Left renal cortex interstitium (tissue), 4 donors: Measurements from ENCODE around the gene MISP3. TPM values are rescaled to one million over a fixed set of nuclear protein-coding genes. Genes with fewer than 3 reads are reported as not detected.

Experiments
- DNase-seq, 4 donors: peaks; one replicate each; pipeline ENCODE4 v3.0.0-alpha.2; 2013; ENCODE audit warnings: low read depth in 4 of 4, low spot score in 2 of 4, missing footprints in 1 of 4
- polyA plus RNA-seq, 4 donors: library from polyadenylated mRNA; unstranded; fragments of 120-200 nt; gene quantifications; one replicate each; pipeline ENCODE4 v1.2.1, GENCODE V29; 2013; ENCODE audit not compliant: insufficient read length in 4 of 4

Gene MISP3
- polyA plus RNA-seq, 4 donors = 6.2 to 10.1 (median 8.0) TPM

DNA sequence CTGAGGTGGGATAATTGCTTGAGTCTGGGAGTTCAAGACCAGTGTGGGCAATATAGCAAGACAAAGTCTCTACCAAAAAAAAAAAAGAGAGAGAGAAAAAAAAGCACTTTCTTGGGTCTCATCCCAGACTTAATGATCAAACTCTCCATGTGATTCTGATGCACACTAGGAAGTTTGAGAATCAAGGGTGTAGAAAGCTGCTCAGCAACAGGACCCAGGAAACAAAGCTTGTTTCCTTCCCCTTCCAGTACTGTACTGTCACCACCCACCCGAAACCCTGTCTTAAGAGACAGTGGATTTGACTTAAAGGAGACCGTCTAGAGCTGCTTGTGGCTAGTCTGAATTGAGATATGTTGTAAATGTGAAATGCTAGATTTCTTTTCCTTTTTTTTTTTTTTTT, 5.8 kb downstream of the MISP3 start:
- DNase-seq = no peak

DNA sequence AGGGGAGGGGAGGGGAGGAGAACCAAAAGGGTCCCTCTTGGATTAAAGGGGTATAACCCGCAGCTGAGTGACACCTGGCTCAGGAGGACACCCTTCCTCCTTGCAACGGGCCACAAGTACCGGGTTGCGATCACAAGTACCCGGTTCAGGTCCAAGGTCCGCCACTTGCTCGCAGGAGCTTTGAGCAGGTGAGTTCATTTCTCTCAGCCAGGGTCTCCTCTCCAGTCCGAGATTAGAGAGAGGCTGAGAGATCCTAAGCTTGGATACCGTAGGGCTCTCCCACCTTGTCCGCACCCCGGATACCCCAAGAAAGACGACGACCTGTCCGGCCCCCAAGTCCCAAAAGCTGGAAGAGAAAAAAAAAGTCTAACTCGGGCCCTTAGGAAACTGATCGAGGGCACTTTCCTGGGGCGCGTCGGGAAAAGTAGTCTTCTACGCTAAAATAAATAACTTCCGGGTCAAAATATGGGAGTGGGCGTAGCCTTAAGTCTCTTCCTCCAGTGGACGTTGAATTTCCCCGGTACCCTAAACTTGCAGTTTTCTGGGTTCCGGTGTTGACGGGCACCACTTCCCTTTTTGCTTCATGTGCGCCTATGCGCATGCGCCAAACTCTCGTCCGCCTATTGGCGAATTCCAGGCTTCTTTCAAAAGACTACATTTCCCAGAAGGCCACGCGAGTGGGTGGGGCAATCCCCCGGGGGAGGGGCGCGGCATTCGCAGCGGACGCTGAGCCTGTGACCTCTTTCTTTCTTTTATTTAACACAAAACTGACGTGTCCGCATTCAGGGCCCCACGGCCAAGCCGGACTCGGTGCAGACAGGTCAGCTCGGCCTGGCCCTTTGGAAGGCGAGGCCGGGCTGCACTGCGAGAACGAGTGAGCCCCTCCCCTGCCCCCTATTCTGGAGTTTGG, 8.6 kb downstream of the MISP3 start:
- peak; percentile 97 to 99 (median 99) for DNase-seq

DNA sequence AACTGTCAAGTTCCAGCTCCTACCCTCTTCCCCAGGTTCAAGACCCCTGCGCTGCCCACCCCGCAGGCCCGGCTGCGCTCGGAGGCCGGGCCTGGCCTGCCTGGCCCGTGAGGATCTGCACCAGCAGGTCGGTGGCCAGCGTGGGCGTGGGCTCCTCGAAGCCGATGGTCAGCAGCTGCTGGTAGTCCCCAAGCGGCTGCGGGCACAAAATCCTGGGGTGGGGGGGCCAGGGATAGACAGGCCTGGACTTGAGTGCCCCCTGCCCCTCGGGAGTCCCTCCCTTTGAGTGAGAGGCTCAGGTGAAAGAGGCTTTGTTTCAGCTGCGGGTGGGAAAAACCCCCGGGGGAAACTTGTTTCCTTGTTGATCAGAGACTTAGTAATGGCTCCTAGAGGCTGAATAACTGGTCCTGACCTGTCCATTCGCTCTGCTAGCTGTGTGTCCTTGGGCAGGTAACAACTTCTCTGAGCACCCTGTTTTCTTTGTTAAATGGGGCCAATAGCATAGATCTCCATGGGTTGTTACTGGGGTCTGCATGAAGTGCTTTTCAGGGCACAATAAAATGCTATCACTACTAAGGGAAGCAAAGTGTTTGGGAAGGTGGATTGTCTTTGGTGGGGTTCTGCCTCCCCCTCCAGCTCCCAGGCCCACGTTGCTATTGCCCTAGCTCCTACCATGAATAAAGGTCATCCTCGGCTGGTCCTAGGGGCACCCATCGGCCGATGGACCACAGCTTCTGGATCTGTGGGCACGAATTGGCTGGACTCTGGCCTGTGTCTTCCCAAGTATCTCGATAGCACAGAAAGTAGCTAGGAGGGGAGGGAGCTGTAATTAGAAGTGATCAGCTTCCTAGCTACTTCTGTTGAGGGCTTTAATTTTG, 9.4 kb downstream of the MISP3 start:
- no peak for DNase-seq

DNA sequence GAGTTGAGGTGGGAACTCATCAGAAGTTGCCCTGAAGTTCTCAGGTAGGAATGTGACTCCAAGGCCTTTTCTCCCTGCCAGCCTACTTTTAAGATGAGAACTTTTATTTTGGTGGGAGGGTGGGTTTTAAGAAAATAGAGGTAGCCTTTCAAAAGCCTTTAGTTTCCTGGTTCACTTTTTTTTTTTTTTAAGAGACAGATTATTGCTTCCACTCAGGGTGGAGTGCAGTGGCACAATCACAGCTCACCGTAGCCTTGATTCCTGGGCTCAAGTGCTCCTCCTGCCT, 10.0 kb downstream of the MISP3 start:
- DNase-seq = no peak

DNA sequence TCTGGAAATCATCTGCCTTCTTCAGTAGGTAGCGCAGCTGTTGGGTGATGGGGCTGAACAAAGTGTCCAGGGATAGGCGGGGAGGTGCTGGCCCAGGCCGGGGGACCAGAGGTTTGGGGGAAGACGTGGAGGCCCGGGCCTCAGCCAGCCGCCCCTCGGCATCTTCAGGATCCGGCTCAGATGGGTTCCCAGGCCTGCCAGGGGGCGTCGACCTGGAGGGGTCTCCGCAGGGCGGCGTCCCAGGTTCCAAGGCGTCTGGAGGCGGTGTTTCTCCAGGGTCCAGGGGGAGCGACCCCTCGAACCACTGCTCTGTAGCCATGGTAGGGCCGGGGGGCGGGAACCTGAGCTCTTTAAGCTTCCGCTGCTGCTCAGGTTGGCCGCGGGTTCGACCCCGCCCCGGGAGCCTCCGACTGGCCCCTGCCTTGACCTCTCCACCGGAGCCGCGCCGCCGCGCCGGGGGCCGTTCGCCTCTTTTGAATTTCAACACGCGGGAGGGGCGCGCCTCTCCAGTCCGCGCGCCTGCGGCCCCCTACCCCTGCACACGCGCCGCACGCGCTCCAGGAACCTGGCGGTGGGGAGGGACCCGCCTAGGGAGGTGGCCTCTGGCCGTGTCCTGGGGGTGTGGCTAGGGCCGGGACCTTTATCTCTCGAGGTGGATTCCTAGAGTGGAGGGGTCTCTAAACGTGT, 12.9 kb downstream of the MISP3 start, which contains the start of gene C19orf67:
TSS of gene C19orf67 (minus strand) at position 475 of the 687 bp plus-strand sequence. CDS start at position 319, 156 bp downstream.
- DNase-seq = no peak

DNA sequence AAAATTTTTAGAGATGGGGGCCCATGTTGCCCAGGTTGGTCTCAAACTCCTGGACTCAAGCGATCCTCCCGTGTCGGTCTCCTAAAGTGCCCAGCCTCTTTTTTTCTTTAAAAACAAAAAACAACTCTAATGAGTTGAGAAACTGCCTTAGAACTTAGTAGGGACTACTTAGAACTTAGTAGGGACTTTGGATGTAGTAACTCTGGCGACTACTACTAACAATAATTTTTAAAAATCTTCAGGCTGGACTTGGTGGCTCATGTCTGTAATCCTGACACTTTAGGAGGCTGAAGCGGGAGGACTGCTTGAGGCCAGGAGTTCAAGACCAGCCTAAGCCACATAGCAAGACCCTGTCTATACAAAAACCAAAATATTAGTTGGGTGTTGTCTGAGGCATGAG, 13.5 kb downstream of the MISP3 start:
- DNase-seq = no peak

DNA sequence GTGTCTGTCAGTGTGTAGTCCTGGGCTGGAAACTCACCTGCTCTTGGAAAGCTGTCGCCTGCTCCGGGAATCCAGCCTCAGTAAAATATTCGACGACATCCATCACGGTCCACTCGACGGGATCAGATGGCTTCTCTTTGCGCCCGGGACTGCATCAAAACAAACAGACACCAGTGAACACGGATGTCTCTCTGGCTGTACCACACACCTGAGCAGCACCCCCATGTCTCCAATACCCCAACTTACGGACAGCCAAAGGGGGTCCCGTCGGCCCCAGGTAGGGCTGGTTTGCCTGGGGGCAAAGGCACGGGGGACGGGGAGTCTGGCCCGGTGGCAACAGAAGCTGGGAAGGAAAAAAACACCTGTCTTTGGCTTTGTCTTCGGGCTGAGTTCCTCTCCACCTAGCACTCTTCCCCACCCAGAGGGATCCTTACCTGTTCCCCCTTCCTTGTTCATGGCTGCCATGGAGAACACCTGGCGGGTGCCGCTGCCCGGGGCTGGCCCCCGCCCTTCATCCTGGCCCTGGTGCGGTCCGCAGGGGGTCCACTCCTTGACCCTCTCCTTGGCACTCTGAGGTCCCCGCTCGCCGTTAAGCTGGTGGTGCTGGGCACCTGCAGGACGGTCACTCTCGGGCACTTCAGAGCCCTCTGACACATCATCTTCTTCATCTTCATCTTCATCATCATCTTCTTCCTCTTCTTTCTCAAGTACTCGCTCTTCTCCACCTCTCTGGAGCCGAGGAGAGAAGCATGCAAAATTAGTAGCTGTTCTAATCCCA, 16.2 kb downstream of the MISP3 start:
- no peak for DNase-seq

DNA sequence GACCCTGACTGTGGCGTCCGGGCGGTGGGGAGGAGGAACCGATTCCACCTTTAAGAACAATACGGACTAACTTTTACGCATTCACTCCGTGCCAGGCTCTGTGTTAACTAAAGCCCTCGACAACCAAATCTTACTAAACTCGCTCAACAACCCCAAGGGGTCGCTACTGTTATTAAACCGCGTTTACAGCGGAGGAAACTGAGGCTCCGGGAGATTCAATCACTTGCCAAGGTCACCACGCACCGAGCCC, 16.8 kb downstream of the MISP3 start:
- no peak for DNase-seq

DNA sequence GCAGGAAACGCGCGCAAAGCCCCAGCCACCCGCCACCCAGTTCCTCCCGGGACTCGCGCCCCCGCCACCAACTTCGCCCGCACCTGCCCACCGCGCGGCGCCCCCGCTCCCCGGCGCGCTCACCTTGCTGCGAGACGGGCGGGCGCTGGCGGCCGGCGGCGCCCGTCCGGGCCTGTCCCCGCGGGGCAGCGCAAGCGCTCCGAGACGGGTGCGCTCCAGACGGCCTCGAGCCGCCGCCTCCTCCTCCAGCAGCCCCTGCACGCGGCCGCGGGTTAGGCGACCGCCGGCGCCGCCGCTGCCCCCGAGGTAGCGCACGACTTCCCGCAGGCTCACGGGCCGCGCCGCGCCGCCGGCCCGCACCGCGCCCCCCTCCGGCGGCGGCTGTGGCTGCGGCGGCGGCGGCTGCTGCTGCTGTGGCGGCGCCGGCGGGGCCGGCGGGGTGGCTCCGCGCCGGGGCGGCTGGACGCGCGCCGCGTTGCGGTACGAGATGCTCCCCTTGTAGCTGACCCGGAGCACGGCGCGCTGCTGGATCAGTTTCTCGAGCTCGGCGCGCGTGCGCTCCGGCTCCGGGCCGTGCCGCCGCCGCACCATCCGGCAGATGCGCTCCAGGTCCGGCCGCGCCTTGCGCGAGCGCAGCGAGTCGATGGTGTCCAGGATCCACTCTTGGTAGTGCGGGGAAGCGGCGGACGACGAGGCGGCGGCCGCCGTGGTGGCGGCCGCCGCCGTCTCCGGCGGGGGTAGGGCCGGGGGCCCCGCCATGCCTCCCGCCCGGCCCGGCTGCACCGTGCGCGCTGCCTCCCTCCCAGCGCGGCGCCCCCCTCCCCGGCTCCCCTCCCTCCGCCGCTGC, 17.3 kb downstream of the MISP3 start:
- DNase-seq = peak in 1 of 4 donors; percentile 25

DNA sequence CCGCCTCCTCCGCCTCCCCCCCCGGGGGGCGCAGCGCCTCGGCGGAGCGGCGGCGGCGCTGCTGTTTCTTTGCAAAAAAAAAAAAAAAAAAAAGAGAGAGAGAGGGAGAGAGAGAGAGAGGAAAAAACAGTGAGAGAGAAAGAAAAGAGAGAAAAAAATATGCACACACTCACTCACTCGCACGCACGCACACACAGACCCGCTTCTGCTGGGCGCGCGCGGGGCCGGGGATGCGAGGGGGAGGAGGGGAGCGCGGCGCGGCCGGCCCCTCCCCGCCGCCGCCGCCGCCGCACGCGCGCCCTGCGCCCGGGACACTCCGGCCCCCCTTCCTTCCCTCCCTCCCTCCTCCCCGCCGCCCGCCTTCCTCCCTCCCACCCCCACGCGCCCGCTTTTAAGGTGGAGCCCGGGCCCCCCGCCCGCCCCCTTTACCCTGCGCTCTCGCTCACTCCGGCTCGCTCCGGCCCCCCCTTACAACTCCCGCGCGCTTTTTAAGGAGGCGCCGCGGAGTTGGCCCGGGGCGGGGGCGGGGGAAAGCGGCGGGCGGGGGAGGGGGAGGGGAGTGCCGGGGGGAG, 18.0 kb downstream of the MISP3 start, which contains the start of gene SAMD1:
TSS of gene SAMD1 (minus strand) at position 243 of the 572 bp plus-strand sequence.
- DNase-seq = peak in 2 of 4 donors; percentile 62 to 83

DNA sequence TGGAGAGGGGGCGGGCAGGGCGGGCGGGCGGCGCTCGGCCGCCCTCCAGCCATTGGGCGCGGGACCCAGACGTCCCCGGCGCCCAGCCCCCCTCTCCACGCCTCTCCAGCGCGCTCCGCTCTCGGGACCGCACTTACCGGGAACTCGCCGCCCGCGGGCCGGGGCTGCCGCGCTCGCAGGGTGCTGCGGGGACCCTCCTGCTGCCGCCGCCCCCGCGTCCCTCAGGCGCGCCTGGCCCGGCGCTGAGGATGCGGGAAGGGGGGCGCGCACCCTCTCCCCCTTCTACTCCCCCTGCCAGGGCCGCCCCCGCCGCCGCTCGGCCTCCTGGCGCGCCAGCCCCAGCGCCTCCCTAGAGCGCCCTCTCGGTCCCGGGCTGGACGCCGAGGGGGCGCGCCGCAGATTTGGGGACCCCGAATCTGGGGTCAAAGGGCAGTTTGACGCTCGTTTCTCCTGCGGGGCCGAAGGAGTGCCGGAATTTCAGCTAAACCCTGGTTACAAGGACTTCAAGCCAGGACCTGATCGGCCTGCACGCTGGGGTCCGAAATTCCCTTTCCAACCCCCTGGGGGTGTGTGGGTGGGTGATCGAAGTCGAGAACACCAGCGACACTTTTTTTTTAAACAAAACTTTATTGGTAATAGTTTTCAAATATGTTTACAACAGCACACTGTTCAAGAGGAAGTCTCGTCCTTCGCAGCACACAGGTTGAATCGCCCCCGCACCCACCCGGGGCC, 18.7 kb downstream of the MISP3 start:
- DNase-seq = peak in 3 of 4 donors; percentile 45 to 59 (median 58)

DNA sequence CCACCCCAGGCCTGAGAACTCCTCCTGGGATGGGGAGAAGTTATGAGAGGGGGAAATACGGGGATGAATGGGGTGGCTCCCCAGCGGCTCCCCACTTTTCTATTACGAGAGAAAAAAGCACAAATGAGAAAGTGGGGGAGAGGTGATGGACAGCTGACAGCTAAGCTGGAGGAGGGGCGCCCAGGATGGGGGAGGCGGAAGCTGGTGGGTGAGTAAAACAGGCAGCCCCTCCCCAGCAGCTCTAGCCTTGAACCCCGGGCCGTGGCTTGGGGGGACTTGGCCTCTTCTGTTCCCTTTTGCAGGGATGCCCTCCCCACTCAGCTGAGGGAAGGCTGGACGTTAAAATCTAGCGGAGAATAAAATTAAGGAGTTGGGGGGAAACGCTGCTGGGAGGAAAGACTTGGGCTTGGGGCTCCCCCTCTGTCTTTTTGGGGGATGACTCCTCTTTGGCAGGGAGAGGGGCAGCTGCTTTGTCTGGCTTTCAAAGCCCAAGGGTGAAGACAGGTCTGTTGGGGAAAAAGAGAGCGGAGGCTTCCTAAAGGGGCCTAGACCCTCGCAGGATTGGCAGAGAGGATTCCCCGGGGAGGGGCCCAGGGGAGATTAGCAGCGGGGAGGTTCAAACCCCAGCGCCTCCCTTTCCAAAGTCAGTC, 19.4 kb downstream of the MISP3 start:
- DNase-seq = no peak

DNA sequence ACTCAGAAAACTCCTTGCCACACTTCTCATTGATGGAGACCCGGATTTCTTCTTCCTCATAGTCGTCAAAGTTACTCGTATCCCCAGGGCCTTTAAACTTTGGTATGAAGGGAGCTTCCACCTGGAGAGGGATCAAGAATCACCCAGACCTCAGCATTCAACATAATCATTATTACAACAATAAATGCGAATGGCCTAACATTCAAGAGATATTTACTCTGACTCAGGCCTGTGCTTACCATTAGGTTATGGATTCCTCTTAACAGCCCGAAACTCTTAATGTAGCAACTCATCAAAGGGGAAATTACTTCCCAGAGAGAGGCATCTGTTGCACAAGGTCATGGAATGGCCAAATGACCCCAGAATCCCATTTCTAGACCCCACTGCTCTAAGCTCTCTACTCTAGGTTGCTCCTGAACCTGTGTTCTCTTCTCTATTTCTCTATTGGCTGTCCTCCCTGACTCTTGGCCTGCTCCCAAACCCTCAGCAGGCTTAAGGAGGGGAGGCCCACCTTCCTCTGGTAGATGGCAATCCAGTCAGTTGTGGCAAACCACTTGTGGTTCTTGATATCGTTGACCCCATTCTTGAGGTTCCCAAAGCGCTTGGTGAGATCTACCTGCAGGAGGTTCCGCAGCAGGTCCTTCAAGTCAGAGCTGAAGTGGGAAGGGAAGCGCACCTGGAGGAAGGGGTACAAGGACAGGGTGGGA, 20.7 kb downstream of the MISP3 start:
- DNase-seq = no peak

DNA sequence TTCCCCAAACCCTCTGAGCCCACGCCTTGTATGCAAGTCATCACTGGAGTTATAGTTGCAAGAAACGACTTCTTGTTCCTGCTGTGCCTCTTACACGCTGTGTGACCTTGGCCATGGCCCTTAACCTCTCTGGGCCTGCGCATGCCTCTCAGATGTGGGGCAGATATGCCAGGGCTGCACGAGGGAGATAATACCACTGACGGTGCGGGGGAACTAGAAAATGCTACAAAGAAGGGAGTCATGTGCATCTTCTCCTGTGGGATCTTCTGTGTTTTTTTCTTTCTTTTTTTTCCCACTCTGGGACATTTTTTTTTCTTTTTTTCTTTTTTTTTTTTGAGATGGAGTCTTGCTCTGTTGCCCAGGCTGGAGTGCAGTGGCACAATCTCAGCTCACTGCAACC, 22.3 kb downstream of the MISP3 start:
- no peak for DNase-seq

DNA sequence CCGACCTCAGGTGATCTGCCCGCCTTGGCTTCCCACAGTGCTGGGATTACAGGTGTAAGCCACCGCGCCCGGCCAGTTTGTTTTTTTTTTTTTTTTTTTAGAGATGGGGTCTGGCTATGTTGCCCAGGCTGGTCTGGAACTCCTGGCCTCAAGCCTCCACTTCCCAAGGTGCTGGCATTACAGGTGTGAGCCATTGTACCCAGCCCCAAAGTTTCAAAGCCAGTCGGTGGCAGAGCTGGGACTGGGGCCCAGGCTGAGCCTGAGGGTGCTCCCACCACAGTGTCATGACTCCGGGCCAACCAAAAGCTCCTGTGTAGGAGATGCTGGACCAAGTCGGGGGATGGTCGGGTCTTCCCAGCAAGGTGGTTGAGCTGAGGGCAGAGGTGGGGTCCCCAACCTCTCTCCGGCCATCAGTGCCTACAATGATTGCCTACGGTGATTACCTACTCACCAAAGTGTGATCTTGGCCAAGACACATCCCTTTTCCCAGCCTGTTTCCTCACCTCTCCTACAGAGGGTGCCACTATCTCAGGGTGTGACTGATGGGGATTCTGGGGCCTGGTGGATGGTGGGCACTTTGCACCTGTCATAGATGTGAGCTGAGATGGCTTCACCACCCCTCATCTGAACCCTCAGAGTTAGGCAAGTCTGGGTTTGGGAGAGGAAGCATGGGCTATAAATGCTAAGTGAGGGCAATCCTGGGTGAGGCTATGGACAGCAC, 23.8 kb downstream of the MISP3 start:
- DNase-seq = no peak

DNA sequence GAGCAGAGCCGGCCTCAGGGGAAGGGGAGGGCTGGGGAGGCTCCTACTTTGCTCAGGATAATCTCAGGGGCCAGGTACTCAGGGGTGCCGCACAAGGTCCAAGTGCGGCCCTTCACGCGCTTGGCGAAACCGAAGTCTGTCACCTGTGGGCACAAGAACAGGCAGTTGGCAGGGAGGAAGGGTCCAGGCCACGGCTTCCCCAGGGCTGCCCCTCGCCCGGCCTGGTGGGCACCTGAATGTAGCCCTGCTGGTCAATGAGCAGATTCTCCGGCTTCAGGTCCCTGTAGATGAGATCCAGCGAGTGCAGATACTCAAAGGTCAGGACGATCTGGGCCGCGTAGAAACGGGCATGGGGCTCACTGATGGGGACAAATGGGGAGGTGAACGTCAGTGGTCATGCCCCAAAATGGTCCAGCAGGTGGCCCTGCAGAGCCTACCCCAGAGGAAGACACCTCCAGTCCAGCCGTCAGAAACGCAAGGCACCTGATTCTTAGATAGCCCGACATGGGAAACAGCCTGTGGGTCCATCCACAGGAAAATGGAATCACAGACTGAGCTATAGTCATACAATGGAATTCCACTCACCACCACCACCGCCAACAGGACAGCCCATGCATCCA, 25.1 kb downstream of the MISP3 start:
- no peak for DNase-seq
